CD4-positive, alpha-beta T cell (primary cell): ENCODE data around the gene MRPL36. TPM values are rescaled to one million over a fixed set of nuclear protein-coding genes. Genes with fewer than 3 reads are reported as not detected.

Source experiments
- ATAC-seq: fragments of 200-7000 bp; cut with Tn5 transposase; one replicate; pipeline ENCODE4 v1.10.0; 2022; ENCODE audit warnings: mild to moderate bottlenecking; ENCODE audit not compliant: poor library complexity
- CTCF ChIA-PET: fragments of 350-600 bp; sonication (Branson Sonifier 250); formaldehyde crosslinking; loops from one replicate; lab custom pipeline; 2021; ENCODE audit warnings: antibody characterized with exemption, inconsistent platforms; lab: Charles Lee
- POLR2A ChIA-PET: fragments of 350-600 bp; sonication (Branson Sonifier 250); formaldehyde crosslinking; loops from one replicate; lab custom pipeline; 2021; ENCODE audit warnings: antibody characterized with exemption, inconsistent platforms; lab: Charles Lee
- DNase-seq, 14 experiments: peaks; one replicate each; pipeline ENCODE4 v3.0.0-alpha.2; 2013 to 2020; ENCODE audit warnings: mixed read lengths in 2 of 14
- H3K27ac ChIP-seq, 2 donors: one replicate each; pipeline versions ENCODE4 v1.5.1 to v1.7.0; 2013; ENCODE audit warnings: low read length in 2 of 2, low read depth in 1 of 2, mild to moderate bottlenecking in 1 of 2
- H3K27me3 ChIP-seq, 2 experiments: 1 replicate in 1 of 2; 2 replicates in 1 of 2; pipeline versions ENCODE4 v1.6.1 to v1.7.0; 2013; ENCODE audit warnings: low read length in 2 of 2, control low read depth in 1 of 2, mild to moderate bottlenecking in 1 of 2, moderate library complexity in 1 of 2; ENCODE audit not compliant: insufficient read depth in 2 of 2, control insufficient read depth in 1 of 2
- H3K36me3 ChIP-seq: one replicate; pipeline ENCODE4 v1.6.1; 2013; ENCODE audit warnings: low read length, control low read depth; ENCODE audit not compliant: insufficient read depth
- H3K4me1 ChIP-seq: one replicate; pipeline ENCODE4 v1.6.1; 2013; ENCODE audit warnings: low read length, control low read depth; ENCODE audit not compliant: insufficient read depth
- H3K4me3 ChIP-seq: one replicate; pipeline ENCODE4 v1.5.1; 2013; ENCODE audit warnings: mild to moderate bottlenecking, low read length, moderate library complexity
- H3K9me3 ChIP-seq, 2 experiments: 1 replicate in 1 of 2; 2 replicates in 1 of 2; pipeline versions ENCODE4 v1.6.1 to v1.7.0; 2013; ENCODE audit warnings: low read length in 2 of 2, mild to moderate bottlenecking in 2 of 2, control low read depth in 1 of 2, moderate library complexity in 1 of 2; ENCODE audit not compliant: control insufficient read depth in 1 of 2, insufficient read depth in 1 of 2
- H3K27ac Mint-ChIP-seq: one replicate; pipeline ENCODE4 v1.8.0; 2020; ENCODE audit warnings: mixed read lengths
- H3K27me3 Mint-ChIP-seq: one replicate; pipeline ENCODE4 v1.8.0; 2021; ENCODE audit warnings: mixed read lengths
- H3K36me3 Mint-ChIP-seq: one replicate; pipeline ENCODE4 v1.8.0; 2021; ENCODE audit warnings: low read depth, mixed read lengths
- H3K4me1 Mint-ChIP-seq: one replicate; pipeline ENCODE4 v1.8.0; 2021; ENCODE audit warnings: low read depth, mixed read lengths
- H3K4me3 Mint-ChIP-seq: one replicate; pipeline ENCODE4 v1.8.0; 2020; ENCODE audit warnings: mild to moderate bottlenecking, mixed read lengths
- H3K9me3 Mint-ChIP-seq: one replicate; pipeline ENCODE4 v1.8.0; 2020; ENCODE audit warnings: mixed read lengths
- intact Hi-C, 2 experiments: fragments of 100-400 bp; cut with DNase I in 1 of 2; cut with micrococcal nuclease in 1 of 2; formaldehyde crosslinking; loops; one replicate each; pipeline versions ENCODE4 v1.15.1 to v1.9.0; 2023 to 2025; cut with DNase I, micrococcal nuclease
- polyA plus RNA-seq, 2 donors: library from polyadenylated mRNA; unstranded; fragments of 120-200 nt; gene quantifications; one replicate each; pipeline ENCODE4 v1.2.1, GENCODE V29; 2013
- total RNA-seq, 174 experiments: library from RNA in 2 of 174; stranded (reverse) in 2 of 174; gene quantifications; one replicate each; pipeline ENCODE4 v1.2.3 and lab custom pipeline; 2021 to 2026
- TF ChIP-seq, protein P1 (sequence below): fragments of 200-600 bp; IDR thresholded peaks from one replicate; pipeline ENCODE4 v1.8.0; 2022; ENCODE audit warnings: antibody characterized with exemption, mild to moderate bottlenecking

The MRPL36 gene
- total RNA-seq (10 to 100 TPM; 14.3 to 18.2 TPM), total RNA-seq (lab: John Stamatoyannopoulos, UW) (5.6 to 42.8 (median 12.3) reads per million in 172 experiments)
- polyA plus RNA-seq (2013, experiment 1 of 2) = 27.1 TPM
- polyA plus RNA-seq (2013, experiment 2 of 2) = 23.6 TPM

DNA sequence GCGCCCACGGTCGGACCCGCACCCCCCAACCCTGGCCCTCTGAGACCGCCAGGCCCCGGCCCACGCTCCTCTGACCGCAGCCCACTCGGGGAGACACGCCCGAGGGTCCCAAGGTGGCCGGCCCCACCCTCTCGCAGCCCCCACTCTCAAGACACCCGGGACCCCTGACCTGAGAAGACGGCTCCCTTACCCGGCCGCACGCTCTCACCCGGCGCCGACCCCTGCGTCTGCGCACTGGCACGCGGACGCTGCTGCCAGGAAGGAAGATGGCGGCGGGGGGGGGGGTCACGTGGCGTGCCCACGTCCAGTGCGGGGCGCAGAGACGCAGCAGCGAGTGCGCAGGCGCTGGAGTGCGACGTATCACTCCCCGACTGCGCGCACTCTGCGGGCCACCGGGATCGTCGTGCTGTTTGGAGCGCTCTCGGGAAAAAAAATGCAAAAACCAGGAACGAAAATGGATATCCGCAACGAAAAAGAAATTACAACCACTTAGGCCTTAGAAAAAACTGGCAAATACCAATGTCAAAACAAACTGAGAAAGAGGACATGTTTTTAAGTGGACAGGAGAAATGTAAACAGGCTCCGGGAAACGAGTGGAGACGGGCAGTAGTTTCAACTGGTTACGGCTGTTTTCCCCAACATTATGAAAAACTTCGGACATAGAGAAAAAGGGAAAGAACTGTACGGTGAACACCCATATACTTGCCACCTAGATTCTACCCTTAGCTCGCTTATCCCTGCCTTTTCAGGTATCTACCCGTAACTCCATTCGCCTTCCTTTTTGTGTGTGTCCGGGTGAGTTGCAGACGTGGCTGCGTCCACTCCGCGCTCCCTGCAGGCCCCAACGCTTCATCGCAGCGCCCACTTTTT, at the start of gene MRPL36:
Gene MRPL36 (minus strand): TSS at position 236 of the 870 bp plus-strand sequence. CDS start 902 bp downstream, outside the sequence.
- peak; percentile 73 for ATAC-seq
- Histone ChIP-seq H3K4me1 (peaks cover 51% of the 10 kb centered on the region), H3K4me3 (peak within 1 kb of the TSS; percentile 82), H3K9me3 (no peaks in the 10 kb centered on the region), H3K27ac (peak within 1 kb of the TSS; percentile 74 to 89), H3K27me3 (no peaks in the 10 kb centered on the region), H3K36me3 (peaks cover 53% of the 10 kb centered on the region)
- TF ChIP-seq, protein P1, sequence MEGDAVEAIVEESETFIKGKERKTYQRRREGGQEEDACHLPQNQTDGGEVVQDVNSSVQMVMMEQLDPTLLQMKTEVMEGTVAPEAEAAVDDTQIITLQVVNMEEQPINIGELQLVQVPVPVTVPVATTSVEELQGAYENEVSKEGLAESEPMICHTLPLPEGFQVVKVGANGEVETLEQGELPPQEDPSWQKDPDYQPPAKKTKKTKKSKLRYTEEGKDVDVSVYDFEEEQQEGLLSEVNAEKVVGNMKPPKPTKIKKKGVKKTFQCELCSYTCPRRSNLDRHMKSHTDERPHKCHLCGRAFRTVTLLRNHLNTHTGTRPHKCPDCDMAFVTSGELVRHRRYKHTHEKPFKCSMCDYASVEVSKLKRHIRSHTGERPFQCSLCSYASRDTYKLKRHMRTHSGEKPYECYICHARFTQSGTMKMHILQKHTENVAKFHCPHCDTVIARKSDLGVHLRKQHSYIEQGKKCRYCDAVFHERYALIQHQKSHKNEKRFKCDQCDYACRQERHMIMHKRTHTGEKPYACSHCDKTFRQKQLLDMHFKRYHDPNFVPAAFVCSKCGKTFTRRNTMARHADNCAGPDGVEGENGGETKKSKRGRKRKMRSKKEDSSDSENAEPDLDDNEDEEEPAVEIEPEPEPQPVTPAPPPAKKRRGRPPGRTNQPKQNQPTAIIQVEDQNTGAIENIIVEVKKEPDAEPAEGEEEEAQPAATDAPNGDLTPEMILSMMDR = no peak
- ChIA-PET POLR2A (interaction anchor here (0.6 to 1.8 kb wide), 5 partner anchors 9 to 694 kb away, joined by 3 to 6 read pairs (median 3); no protein-coding TSS in a partner anchor), CTCF (no interaction called here)
- Mint-ChIP-seq H3K4me1 (peaks cover 65% of the 10 kb centered on the region), H3K9me3 (no peaks in the 10 kb centered on the region), H3K36me3 (peaks cover 76% of the 10 kb centered on the region), H3K4me3 (peak within 1 kb of the TSS; percentile 100), H3K27me3 (no peaks in the 10 kb centered on the region), H3K27ac (peak within 1 kb of the TSS; percentile 99)
- DNase-seq = peak; percentile 89 to 97 (median 92)
- intact Hi-C loops = loop anchor here (2.0 to 10.0 kb wide), 7 partner anchors 27 to 908 kb away; partner anchors contain the start of genes BRD9 (in 1 of the 2), CLPTM1L (in 1 of the 2) and TRIP13 (in 1 of the 2)

DNA sequence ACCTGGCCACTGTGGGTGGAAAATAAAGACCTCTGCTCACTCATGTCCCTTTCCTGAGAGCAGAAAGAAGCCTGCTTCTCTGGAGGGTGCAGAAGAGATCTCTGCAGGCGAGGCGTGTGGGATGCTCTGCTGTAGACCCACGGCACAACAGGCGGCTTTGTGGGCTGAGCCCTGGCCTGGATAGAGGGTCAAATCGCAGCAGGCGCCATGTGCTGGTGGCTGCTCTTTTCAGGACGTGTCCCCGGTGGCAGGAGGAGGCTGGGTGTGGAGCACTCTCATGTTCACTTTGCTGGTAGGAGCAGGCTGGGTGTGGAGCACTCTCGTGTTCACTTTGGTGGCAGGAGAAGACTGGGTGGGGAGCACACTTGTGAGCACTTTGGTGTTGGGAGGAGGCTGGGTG, 48.0 kb upstream of the MRPL36 start:
- no peaks in the 10 kb centered on the region for H3K36me3 Mint-ChIP-seq
- peaks cover 41% of the 10 kb centered on the region for H3K27me3 Mint-ChIP-seq
- H3K9me3 Mint-ChIP-seq = no peaks in the 10 kb centered on the region
- Histone ChIP-seq H3K27me3 (peaks cover 20 to 39% of the 10 kb centered on the region in 2 experiments), H3K9me3 (peaks cover 0 to 24% of the 10 kb centered on the region in 2 experiments), H3K4me1 (no peaks in the 10 kb centered on the region), H3K27ac (no peak overlapping the region), H3K4me3 (no peak overlapping the region), H3K36me3 (no peaks in the 10 kb centered on the region)
- H3K4me3 Mint-ChIP-seq = no peak overlapping the region
- DNase-seq = no peak
- no peak for ATAC-seq
- H3K4me1 Mint-ChIP-seq = no peaks in the 10 kb centered on the region
- ChIA-PET CTCF (no interaction called here), POLR2A (no interaction called here)
- intact Hi-C loops = no loop called here
- H3K27ac Mint-ChIP-seq = no peak overlapping the region
- TF ChIP-seq, protein P1 = no peak

DNA sequence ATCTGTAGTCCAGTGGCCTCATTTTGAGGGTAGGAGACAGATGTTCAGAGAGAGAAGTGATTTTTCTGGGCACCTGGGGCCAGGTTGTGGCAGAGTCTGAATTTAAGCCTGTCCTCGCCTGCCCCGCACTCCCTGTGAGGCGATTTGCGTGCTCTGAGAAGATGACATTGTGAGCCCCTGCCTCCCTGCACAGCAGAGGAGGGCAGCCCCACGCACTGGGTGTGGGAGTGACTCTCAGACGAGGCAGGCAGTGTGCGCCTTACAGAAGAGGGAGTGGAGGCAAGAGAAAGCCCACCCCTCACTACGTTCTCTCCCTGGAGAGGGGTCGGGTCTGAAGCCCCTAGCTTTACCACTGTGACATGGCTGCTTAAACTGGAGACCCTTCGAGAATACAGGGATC, 47.4 kb upstream of the MRPL36 start:
- no peak overlapping the region for H3K4me3 Mint-ChIP-seq
- TF ChIP-seq, protein P1 = no peak
- intact Hi-C loops = no loop called here

More for the DNA sequence above, 47.4 kb upstream of the MRPL36 start:
- Histone ChIP-seq H3K27ac (no peak overlapping the region), H3K27me3 (peaks cover 17 to 39% of the 10 kb centered on the region in 2 experiments), H3K4me3 (no peak overlapping the region), H3K4me1 (no peaks in the 10 kb centered on the region), H3K9me3 (peaks cover 0 to 24% of the 10 kb centered on the region in 2 experiments), H3K36me3 (no peaks in the 10 kb centered on the region)
- ATAC-seq (no peak), DNase-seq (no peak)
- Mint-ChIP-seq H3K4me1 (no peaks in the 10 kb centered on the region), H3K27me3 (peaks cover 46% of the 10 kb centered on the region), H3K27ac (no peak overlapping the region), H3K9me3 (no peaks in the 10 kb centered on the region), H3K36me3 (no peaks in the 10 kb centered on the region)
- POLR2A ChIA-PET = no interaction called here
- CTCF ChIA-PET = no interaction called here
